PC-3 (cell line): ENCODE measurements around the gene REEP1. TPM values are rescaled to one million over a fixed set of nuclear protein-coding genes. Genes with fewer than 3 reads are reported as not detected.

ENCODE experiments used
- ATAC-seq: fragments of 200-7000 bp; cut with Tn5 transposase; 2 replicates; pipeline ENCODE4 v1.9.1; 2020; ENCODE audit warnings: mild to moderate bottlenecking, moderate library complexity
- BruUV-seq: library from RNA; stranded (reverse); fragments of 400-500 nt; replicated peaks from 2 replicates; lab custom pipeline; 2021; lab: Mats Ljungman, UMichigan
- CTCF ChIA-PET: fragments of 300-600 bp; sonication (Branson Sonifier 250); formaldehyde crosslinking; loops from one replicate; lab custom pipeline; 2022; ENCODE audit warnings: antibody characterized with exemption; lab: Charles Lee
- POLR2A ChIA-PET: fragments of 300-600 bp; sonication (Branson Sonifier 250); formaldehyde crosslinking; loops from one replicate; lab custom pipeline; 2022; ENCODE audit warnings: antibody characterized with exemption; ENCODE audit not compliant: unreplicated experiment; lab: Charles Lee
- DNase-seq: peaks from one replicate; pipeline ENCODE4 v3.0.0-alpha.2; 2015
- H2AFZ ChIP-seq: fragments of 300-600 bp; sonication (generic); 2 replicates; pipeline ENCODE4 v1.6.0; 2016; ENCODE audit warnings: antibody characterized with exemption, low read length
- H3F3A ChIP-seq: fragments of 300-600 bp; sonication (generic); one replicate; pipeline ENCODE4 v1.6.0; 2017; ENCODE audit warnings: antibody characterized with exemption, low read length, control low read depth, mild to moderate bottlenecking; ENCODE audit not compliant: unreplicated experiment
- H3K27ac ChIP-seq: fragments of 300-600 bp; sonication (generic); 2 replicates; pipeline ENCODE4 v1.5.1; 2016; ENCODE audit warnings: mild to moderate bottlenecking, low read length
- H3K27me3 ChIP-seq: fragments of 300-600 bp; sonication (generic); 2 replicates; pipeline ENCODE4 v1.6.1; 2016; ENCODE audit warnings: low read length, mixed read lengths
- H3K36me3 ChIP-seq: fragments of 300-600 bp; sonication (generic); 2 replicates; pipeline ENCODE4 v1.6.1; 2016; ENCODE audit warnings: low read depth, mixed run types, low read length, mixed read lengths
- H3K4me1 ChIP-seq: fragments of 300-600 bp; sonication (generic); 2 replicates; pipeline ENCODE4 v1.5.1; 2016; ENCODE audit warnings: low read length; ENCODE audit not compliant: insufficient read depth
- H3K4me2 ChIP-seq: fragments of 300-600 bp; sonication (generic); 2 replicates; pipeline ENCODE4 v1.6.0; 2016; ENCODE audit warnings: low read length
- H3K4me3 ChIP-seq: fragments of 300-600 bp; sonication (generic); 2 replicates; pipeline ENCODE4 v1.5.1; 2016; ENCODE audit warnings: mild to moderate bottlenecking, low read length, mixed read lengths
- H3K79me2 ChIP-seq: fragments of 300-600 bp; sonication (generic); 2 replicates; pipeline ENCODE4 v1.6.1; 2017; ENCODE audit warnings: low read length, mixed read lengths
- H3K9ac ChIP-seq: fragments of 300-600 bp; sonication (generic); 2 replicates; pipeline ENCODE4 v1.6.0; 2016; ENCODE audit warnings: mild to moderate bottlenecking, low read length
- H3K9me2 ChIP-seq: fragments of 300-600 bp; sonication (generic); replicated peaks from 2 replicates; pipeline ENCODE4 v1.6.1; 2016; ENCODE audit warnings: mixed run types, low read length, mixed read lengths
- H3K9me3 ChIP-seq: fragments of 300-600 bp; sonication (generic); 2 replicates; pipeline ENCODE4 v1.6.1; 2016; ENCODE audit warnings: low read length, mixed read lengths
- H4K20me1 ChIP-seq: fragments of 300-600 bp; sonication (generic); 2 replicates; pipeline ENCODE4 v1.6.1; 2016; ENCODE audit warnings: low read length, mixed read lengths
- EZH2 ChIP-seq: fragments of 300-600 bp; sonication (generic); IDR thresholded peaks from one replicate; pipeline ENCODE4 v1.6.1; 2017; ENCODE audit warnings: antibody characterized with exemption, mild to moderate bottlenecking, low read length; ENCODE audit not compliant: unreplicated experiment
- EZH2phosphoT487 ChIP-seq: fragments of 300-600 bp; sonication (generic); IDR thresholded peaks from 2 replicates; pipeline ENCODE4 v1.6.1; 2018; ENCODE audit warnings: mild to moderate bottlenecking, antibody characterized with exemption, low read length, borderline replicate concordance
- intact Hi-C: fragments of 100-400 bp; cut with micrococcal nuclease; formaldehyde crosslinking; loops from 2 replicates; pipeline ENCODE4 v1.9.0; 2023
- total RNA-seq: library from RNA; depleted of rRNA; stranded (reverse); fragments of >200 nt; gene quantifications from 2 replicates; pipeline ENCODE4 v1.2.3, GENCODE V29; 2014
- TF ChIP-seq, protein P1 (sequence below): fragments of 300-600 bp; sonication (generic); conservative IDR thresholded peaks from 2 replicates; pipeline ENCODE4 v1.5.1; 2017; ENCODE audit warnings: antibody characterized with exemption, low read depth, mild to moderate bottlenecking, low read length

The REEP1 gene
- total RNA-seq, 1 experiment from 2014 or later: not detected

DNA sequence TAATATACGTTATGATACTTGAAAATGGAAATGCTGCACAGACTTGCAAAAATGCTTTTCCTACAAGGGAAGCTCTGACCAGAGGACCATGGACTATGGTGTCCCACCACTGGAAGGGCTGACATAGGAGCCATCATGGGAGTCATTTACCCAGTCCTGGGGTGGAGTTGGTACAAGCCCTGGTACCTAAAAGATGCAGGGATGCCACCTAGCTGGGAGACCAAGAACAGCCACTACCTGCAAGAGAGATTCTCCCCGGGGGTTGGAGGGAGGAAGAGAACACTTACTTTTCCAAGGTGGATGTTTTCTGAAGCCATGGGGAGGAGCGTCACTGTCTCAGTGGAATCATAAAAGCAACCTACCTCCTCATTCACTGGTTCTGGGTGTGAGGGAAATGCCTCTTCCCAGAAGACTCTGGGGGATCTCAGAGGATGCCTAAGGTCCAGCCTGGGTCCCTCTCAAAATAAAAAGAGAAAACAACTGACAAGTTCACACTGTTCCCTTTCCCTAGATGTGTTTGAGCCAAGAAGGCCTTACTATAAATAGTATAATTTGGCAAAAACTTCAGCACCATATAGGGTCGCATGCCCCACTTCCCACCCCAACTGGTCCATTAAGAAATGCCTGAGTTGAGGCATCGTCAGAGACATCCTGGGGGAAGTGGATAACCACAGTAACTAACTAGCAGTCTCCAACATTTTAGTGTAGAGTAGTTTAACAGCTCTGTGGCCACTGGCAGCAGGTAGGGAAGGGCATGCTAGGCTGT, 39.9 kb downstream of the REEP1 start:
- POLR2A ChIA-PET: no interaction called here
- Histone ChIP-seq H3K4me1 (no peaks in the 10 kb centered on the region), H3K9me2 (no peaks in the 10 kb centered on the region), H3K9ac (no peak overlapping the region), H3K36me3 (no peaks in the 10 kb centered on the region), H3K27ac (no peak overlapping the region), H4K20me1 (no peaks in the 10 kb centered on the region), H3F3A (no peaks in the 10 kb centered on the region), H3K4me3 (no peak overlapping the region), H3K9me3 (no peaks in the 10 kb centered on the region), H3K4me2 (no peak overlapping the region), H3K79me2 (no peaks in the 10 kb centered on the region), H2AFZ (no peak overlapping the region), H3K27me3 (peaks cover 28% of the 10 kb centered on the region; the same call in 1 of the 2 replicates)
- BruUV-seq: no TSS peak
- CTCF ChIA-PET: no interaction called here
- no peak for TF ChIP-seq EZH2phosphoT487
- TF ChIP-seq EZH2: no peak
- TF ChIP-seq, protein P1, sequence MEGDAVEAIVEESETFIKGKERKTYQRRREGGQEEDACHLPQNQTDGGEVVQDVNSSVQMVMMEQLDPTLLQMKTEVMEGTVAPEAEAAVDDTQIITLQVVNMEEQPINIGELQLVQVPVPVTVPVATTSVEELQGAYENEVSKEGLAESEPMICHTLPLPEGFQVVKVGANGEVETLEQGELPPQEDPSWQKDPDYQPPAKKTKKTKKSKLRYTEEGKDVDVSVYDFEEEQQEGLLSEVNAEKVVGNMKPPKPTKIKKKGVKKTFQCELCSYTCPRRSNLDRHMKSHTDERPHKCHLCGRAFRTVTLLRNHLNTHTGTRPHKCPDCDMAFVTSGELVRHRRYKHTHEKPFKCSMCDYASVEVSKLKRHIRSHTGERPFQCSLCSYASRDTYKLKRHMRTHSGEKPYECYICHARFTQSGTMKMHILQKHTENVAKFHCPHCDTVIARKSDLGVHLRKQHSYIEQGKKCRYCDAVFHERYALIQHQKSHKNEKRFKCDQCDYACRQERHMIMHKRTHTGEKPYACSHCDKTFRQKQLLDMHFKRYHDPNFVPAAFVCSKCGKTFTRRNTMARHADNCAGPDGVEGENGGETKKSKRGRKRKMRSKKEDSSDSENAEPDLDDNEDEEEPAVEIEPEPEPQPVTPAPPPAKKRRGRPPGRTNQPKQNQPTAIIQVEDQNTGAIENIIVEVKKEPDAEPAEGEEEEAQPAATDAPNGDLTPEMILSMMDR: peak; percentile 23; the same call in 1 of the 2 replicates
- intact Hi-C loops: no loop called here
- DNase-seq (no peak), ATAC-seq (no peak)

DNA sequence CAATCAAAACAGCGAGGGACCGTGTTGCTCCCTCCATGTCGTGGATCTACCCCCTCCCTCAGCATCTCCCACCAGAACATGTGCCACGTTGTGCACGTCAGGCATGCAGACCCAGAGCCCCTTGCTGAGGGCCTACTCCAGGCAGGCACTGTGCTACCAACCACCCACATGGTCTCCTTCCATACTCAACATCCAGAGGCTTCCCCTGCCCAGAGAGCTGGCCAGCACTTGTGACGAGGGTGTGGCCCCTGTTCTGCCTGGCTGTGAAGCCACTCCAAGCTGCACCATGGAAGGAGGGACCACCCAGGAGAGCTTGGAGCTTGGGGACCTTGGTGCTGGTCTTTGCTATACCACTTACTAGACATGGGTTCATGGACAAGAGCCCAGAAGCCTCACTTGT, 40.5 kb downstream of the REEP1 start:
- Histone ChIP-seq H3K27ac (no peak overlapping the region), H4K20me1 (no peaks in the 10 kb centered on the region), H3K4me2 (no peak overlapping the region), H3K4me3 (no peak overlapping the region), H3K79me2 (no peaks in the 10 kb centered on the region), H3K9ac (no peak overlapping the region), H3K9me3 (no peaks in the 10 kb centered on the region), H3K9me2 (no peaks in the 10 kb centered on the region), H2AFZ (no peak overlapping the region), H3K27me3 (peaks cover 25% of the 10 kb centered on the region; the same call in 1 of the 2 replicates), H3K36me3 (no peaks in the 10 kb centered on the region), H3K4me1 (no peaks in the 10 kb centered on the region), H3F3A (no peaks in the 10 kb centered on the region)
- BruUV-seq: no TSS peak
- DNase-seq (no peak), ATAC-seq (no peak)
- no peak for TF ChIP-seq EZH2phosphoT487
- TF ChIP-seq EZH2: no peak
- TF ChIP-seq, protein P1: no peak
- ChIA-PET POLR2A (no interaction called here), CTCF (no interaction called here)
- intact Hi-C loops: no loop called here

DNA sequence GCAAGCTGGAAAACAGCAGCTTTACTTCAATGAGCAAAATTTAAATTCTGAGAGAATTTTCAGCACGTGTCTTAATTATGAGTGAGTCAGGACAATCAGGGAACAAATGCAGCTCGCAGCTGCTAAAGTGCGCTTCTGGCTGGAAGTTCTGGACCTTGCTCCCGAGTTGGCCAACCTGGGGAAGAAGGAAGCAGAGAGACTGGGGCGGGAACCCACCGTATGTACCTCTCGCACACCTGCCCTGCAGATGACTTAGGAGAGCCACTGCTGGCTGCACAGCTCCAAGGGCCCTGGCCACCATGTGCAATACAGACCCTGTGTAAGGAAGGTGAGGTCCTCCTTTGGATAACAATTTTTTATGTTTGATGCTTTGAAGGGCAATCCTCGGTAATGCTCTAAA, 42.4 kb downstream of the REEP1 start:
- CTCF ChIA-PET: no interaction called here
- Histone ChIP-seq H3K27me3 (peaks cover 42% of the 10 kb centered on the region), H2AFZ (no peak overlapping the region), H3K27ac (no peak overlapping the region), H3K9ac (no peak overlapping the region), H3K79me2 (no peaks in the 10 kb centered on the region), H3K4me1 (no peaks in the 10 kb centered on the region), H3F3A (no peaks in the 10 kb centered on the region), H3K36me3 (no peaks in the 10 kb centered on the region), H4K20me1 (no peaks in the 10 kb centered on the region), H3K4me2 (no peak overlapping the region), H3K9me3 (no peaks in the 10 kb centered on the region), H3K9me2 (no peaks in the 10 kb centered on the region), H3K4me3 (no peak overlapping the region)
- ATAC-seq (no peak), DNase-seq (no peak)
- intact Hi-C loops: no loop called here
- TF ChIP-seq EZH2phosphoT487 (no peak), EZH2 (no peak)
- TF ChIP-seq, protein P1: no peak
- POLR2A ChIA-PET: no interaction called here
- BruUV-seq: no TSS peak
